Stimulated activated CD8-positive, alpha-beta memory T cell treated with anti-CD3 and anti-CD28 coated beads, Interleukin-15, amount 100 ng/mL, for 24 hours (primary cell): ENCODE results near the gene ZNF616.

Source experiments
- DNase-seq: peaks from one replicate; pipeline ENCODE4 v3.0.0-alpha.2; 2020; ENCODE audit warnings: low read depth

The ZNF616 gene

GRCh38 chr19:52139252-52140031, at the start of gene ZNF616:
Gene ZNF616, minus strand, starts transcription at chr19:52139938. Its CDS starts 9,426 bp downstream, at chr19:52130512.
- DNase-seq, result peak; percentile 92

GRCh38 chr19:52188822-52189734, 49.3 kb upstream of the ZNF616 start:
- DNase-seq, result no peak

GRCh38 chr19:52187407-52187806, 47.7 kb upstream of the ZNF616 start:
- DNase-seq, result no peak

- DNase-seq, result no peak
Observed at GRCh38 chr19:52176574-52176973, 36.8 kb upstream of the ZNF616 start.

GRCh38 chr19:52172347-52172746, 32.6 kb upstream of the ZNF616 start:
- DNase-seq, result no peak

- DNase-seq, result peak; percentile 66
Observed at GRCh38 chr19:52171321-52172169, 31.8 kb upstream of the ZNF616 start, which contains the start of gene ZNF836. Gene ZNF836, minus strand, starts transcription at chr19:52171621. Its CDS starts 3,549 bp downstream, at chr19:52168072.

GRCh38 chr19:52170863-52171320, 31.2 kb upstream of the ZNF616 start:
- no peak for DNase-seq

- no peak for DNase-seq
Observed at GRCh38 chr19:52170304-52170703, 30.6 kb upstream of the ZNF616 start.

GRCh38 chr19:52155596-52156359, 16.0 kb upstream of the ZNF616 start:
- DNase-seq, result no peak

- DNase-seq, result no peak
Observed at GRCh38 chr19:52148256-52148655, 8.5 kb upstream of the ZNF616 start.

GRCh38 chr19:52142001-52142595, 2.4 kb upstream of the ZNF616 start:
- no peak for DNase-seq

- no peak for DNase-seq
Observed at GRCh38 chr19:52141203-52141602, 1.5 kb upstream of the ZNF616 start.

GRCh38 chr19:52140032-52140710, 433 bp upstream of the ZNF616 start:
- DNase-seq, result no peak

- DNase-seq, result no peak
Observed at GRCh38 chr19:52138983-52139251, 821 bp downstream of the ZNF616 start.

GRCh38 chr19:52138278-52138982, 1.3 kb downstream of the ZNF616 start:
- no peak for DNase-seq

- DNase-seq, result no peak
Observed at GRCh38 chr19:52120286-52120685, 19.5 kb downstream of the ZNF616 start.

- no peak for DNase-seq
Observed at GRCh38 chr19:52115526-52116053, 24.1 kb downstream of the ZNF616 start.

- no peak for DNase-seq
Observed at GRCh38 chr19:52114691-52115090, 25.0 kb downstream of the ZNF616 start.

GRCh38 chr19:52112624-52113023, 27.1 kb downstream of the ZNF616 start:
- DNase-seq, result no peak
